ENCODE results near the gene ELL2.

- TF ChIP-seq CTCF (IDR thresholded peaks at IDR 0.05) (no peak), POLR2A (IDR thresholded peaks at IDR 0.05) (no peak)
Measured at GRCh38 chr5:95862671-95863382, 98.8 kb downstream of the ELL2 start.
